ENCODE data around the gene MALL.
"Not testable (repeated sequence)": the region's sequence is repeated elsewhere in the genome, so short reads cannot be mapped to it uniquely, and the experiment has no call there.

Gene MALL

DNA sequence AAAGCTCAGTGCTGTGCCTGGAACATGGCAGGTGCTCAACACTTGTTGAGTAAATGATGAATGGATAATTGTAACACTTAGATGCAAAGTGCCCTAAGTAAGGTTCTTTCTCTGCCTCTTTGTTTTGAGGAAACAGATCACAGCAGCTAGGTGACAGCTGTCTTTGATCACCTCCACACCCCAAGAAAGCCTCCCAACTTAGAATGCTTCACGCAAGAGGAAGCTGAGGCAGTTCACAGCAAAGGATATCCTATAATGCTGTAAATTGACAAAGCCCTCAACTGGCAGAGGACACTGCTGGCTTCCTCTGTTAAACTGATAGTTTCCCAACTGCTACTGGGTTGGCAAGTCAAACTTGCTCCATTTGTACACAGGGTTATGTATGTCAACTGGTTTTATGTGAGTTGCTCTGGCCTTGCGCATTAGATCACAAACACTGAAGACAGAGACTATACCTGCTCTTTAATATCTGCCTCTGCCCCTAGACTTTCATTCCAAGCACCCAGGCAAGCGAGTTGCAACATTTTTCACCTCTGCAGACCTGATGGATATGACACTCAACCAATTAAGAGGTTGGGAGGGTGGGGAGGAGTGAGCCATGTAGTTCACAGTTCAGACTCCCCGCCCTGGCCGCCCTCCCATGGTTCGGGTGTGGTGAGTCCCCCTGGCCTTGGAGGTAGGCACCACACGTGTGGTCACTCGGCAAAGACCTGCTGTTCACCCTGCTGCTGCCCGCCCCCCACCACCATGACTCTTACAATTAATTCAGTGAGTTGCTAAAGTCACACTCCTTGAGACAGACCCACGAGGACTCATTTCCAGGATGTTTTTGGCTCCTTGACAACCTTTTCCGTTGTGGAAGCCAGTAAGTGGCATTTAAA is 4.8 kb upstream of the MALL start:
- DNase-seq (ENCODE audit: low read depth, low spot score) = no peak

DNA sequence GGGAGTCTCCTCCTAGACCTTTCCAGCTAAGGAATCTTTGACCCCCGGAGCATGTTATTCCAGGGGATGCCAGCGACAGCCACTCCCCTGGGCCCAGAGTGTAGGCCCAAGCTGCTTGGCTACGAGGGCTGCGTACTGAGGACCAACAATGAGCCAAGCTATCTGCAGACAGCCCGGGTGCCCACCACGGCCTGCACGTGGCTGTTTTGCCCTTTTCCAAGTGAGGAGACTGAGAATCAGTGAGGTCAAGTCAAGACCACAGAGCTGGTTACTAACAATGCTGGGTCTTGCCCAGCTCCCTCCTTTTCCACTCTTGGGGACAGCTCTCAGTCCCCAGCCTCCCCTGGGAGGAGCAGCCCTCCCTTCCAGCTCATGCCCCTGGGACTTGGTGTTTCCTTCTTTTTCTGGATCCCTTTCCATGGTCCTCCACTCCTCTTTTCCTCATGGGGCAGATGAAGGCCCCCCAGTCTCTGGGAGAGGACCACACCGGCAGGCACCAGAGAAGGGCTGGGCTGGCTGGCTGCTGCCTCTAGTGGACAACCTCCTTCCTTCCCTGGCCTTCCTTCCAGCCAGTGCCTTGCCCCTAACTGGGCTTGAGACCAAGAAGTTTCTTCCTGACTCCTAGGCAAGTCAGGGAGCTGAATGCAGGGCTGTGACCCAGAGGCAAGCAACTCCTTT is 550 bp upstream of the MALL start:
- no peak for DNase-seq (ENCODE audit: low read depth, low spot score)

GRCh38 chr2:110114831-110115255 is 779 bp downstream of the MALL start:
- DNase-seq (ENCODE audit: low read depth, low spot score) = no peak

- no peak for DNase-seq (ENCODE audit: low read depth, low spot score)
Observed at GRCh38 chr2:110113961-110114591, 1.5 kb downstream of the MALL start.

GRCh38 chr2:110108291-110108690 is 7.3 kb downstream of the MALL start:
- not testable (repeated sequence) for DNase-seq (ENCODE audit: low read depth, low spot score)

GRCh38 chr2:110107092-110108079 is 8.2 kb downstream of the MALL start:
- no peak for DNase-seq (ENCODE audit: low read depth, low spot score)

- DNase-seq (ENCODE audit: low read depth, low spot score) = no peak
Observed at GRCh38 chr2:110106642-110107041, 9.0 kb downstream of the MALL start.

DNA sequence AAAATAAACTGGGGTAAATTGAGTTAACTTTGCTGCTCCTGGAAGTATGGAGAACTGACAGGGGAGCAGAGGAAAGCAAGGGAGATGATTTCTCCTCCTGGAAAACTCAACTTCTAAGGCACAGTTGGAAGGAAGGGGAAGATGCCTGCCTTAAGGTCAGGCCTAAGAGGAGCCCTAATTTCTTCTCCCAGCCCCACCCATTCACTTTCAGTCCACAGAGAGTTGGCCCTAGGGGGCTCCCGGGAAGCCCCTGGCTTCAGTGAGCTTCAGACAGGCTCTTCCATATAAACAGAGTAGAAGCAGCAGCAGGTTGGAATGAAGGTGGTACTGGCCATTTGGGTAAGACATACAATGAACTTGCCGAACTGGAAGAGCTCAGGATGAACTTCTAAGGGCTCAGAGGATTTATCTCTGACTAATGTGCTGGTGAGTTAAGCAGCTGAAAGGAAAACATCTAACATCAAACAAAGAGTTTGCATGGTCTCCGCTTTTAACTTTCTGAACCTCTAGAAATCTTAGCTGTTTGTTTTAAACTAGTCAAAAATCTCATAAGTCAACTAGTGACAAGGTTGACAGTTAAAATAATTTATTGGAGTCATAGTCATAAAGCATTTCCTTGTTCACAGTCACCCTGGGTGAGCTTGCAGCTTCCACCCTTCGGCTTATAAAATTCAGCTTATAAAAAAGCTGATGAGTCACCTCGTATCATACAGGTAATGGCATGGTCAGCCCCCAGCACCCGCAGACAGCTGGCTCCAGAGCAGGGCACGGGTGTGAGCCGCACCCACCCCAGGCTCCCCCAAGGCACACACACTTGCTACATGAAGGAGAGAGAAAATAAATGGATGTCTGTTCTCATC is 9.8 kb downstream of the MALL start:
- DNase-seq (ENCODE audit: low read depth, low spot score) = no peak

DNA sequence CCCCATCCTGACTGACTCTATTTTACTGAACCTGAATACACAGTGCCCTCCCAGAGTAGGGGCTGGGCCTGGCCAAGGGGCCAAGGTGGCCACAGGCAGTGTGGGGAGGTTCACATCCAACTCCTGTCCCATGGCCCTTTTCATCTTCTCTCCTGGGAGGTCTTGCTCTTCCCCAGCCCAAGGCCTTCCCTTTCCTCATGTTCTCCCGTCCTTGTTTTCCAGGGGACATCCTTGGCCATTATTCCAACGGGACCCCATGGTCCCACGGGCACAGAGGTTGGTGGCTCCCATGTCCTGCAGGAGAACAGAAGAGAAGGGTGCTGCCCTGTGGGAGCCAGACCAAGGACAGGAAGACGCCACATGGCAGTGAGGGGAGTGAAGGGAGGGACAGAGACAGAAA is 10.4 kb downstream of the MALL start:
- no peak for DNase-seq (ENCODE audit: low read depth, low spot score)

GRCh38 chr2:110104025-110104771 is 11.4 kb downstream of the MALL start:
- DNase-seq (ENCODE audit: low read depth, low spot score) = no peak

GRCh38 chr2:110103061-110103961 is 12.3 kb downstream of the MALL start:
- DNase-seq (ENCODE audit: low read depth, low spot score) = no peak

DNA sequence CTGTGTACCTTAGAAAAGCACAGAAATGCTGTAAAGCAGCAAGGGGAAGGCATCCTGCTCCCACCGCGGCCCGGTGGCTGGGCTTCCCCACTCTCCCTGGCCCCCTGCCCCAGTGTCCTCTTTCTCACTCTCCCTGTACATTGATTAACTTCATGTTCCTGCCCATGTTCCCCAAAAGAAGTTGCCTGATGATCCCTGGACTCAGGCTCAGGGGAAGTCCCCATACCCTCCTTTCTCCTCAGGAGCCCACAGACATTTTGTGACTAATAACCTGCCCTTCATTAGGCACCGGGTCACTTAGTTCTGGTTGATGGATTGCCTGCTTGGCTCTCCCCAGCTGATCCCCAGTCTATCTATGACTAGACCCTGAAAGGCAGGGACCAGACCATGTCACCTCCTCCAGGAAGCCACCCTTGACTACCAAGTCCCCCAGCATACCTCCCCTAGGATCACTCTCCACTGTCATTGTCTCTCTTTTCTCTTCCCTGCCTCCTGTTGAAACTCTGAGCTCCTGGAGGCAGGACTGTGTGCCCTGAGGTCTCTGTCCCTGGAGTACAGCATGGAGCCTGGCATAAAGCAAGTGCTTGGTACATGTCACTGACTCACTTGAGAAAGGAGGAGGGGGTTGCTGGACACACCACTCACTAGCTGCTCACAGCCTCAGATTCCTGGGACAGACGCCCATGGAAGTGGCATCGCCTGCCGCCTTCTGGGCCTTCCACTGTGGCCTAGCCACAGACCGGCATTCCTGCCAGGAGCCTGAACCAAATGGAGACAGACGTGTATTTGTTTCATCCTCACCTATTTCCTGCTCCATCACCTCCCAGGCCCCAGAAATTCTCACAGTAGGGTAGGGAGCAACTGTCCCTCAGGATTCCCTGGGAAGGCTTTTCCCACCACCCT is 13.5 kb downstream of the MALL start:
- no peak for DNase-seq (ENCODE audit: low read depth, low spot score)

DNA sequence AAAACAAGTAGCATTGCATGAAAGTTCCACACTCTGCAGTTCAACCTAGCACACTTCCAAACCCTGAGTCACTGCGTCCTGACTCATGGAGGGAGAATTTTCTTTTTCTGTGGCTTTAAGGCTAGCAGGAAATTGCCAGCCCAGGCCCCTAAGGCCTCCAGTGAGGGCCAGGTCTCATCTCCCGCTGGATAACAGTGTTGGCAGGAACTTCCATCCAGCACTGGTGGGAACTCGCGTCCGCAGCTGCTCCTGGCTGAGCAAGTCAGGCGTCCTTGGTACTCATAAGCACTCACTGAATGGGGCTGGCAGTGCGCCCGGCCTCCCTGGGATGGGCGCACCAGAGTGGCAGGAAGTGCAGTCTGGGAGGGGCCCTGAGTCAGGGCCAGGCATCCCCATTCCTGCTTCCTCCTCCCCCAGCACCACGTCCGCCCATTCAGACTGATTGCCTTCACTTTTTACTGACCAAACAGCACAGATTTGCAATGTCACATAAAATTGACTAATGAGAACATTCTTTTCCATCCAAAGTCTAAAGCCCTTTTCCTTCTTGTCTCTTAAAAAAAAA is 14.3 kb downstream of the MALL start:
- DNase-seq (ENCODE audit: low read depth, low spot score) = peak; percentile 98

GRCh38 chr2:110100880-110101279 is 14.7 kb downstream of the MALL start:
- DNase-seq (ENCODE audit: low read depth, low spot score) = not testable (repeated sequence)

DNA sequence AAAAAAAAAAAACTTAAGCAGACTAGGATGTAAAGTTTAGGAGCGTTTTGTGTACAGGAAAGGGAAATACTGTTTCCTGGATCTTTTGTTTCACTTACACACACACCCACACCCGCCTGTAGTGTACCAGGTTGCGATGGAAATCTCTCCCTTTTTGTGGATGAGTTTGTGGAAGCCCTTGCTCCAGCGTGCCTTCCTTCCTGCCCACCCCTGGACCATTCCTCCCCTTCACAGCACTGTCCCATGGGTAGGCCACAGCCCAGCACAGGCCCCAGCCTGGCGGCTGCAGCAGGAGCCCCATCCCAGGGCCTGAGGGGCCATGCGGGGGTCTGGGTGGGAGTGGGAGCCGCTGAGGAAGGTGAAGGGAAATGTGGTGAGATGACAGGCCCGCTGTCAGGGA is 15.1 kb downstream of the MALL start:
- DNase-seq (ENCODE audit: low read depth, low spot score) = no peak

DNA sequence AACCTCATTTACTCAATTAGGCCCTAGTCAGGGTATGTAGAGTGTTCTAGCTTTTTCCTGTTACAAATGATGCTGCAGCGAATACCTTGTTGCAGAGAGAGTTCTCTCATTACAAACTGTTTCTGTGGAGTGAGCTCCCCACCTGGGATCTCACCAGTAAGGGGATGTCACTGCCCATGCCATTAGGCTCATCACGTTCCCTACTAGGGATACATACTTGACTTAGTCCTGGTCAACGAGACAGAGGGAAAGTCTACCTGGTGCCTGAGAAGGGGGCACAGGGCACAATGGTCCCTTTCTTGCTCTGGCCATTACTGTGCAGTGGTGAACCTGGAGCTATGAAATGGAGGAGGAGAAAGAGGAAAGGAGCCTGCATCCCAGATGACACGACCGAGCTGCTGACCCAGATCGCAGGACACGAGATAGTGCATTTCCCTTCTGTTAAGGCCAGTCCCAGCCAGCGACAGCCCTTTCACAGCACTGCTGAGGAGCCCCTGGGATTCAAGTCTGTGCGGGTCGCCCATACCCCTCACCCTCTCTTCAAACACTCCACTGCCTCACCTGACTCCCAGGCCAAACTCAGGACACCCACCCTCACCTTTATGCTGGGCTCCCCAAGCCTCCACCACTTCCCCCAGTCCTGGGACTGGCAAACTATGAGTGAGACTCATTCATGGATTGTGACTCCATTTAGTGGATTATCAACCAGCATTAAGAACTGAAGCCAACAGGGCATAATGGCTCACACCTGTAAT is 16.0 kb downstream of the MALL start:
- DNase-seq (ENCODE audit: low read depth, low spot score) = no peak
